GM10266 (cell line): ENCODE measurements around the gene TRIM74.
"Not testable (repeated sequence)": the region's sequence is repeated elsewhere in the genome, so short reads cannot be mapped to it uniquely, and the experiment has no call there.

Experiments used
- DNase-seq: peaks from one replicate; pipeline ENCODE4 v3.0.0; 2012; ENCODE audit errors: extremely low spot score
- TF ChIP-seq, protein P1 (sequence below): IDR thresholded peaks from 2 replicates; pipeline ENCODE4 v1.5.1; 2012; ENCODE audit warnings: mild to moderate bottlenecking, low read depth; ENCODE audit not compliant: control insufficient read depth, insufficient read depth; ENCODE audit errors: missing control alignments

Gene TRIM74

DNA sequence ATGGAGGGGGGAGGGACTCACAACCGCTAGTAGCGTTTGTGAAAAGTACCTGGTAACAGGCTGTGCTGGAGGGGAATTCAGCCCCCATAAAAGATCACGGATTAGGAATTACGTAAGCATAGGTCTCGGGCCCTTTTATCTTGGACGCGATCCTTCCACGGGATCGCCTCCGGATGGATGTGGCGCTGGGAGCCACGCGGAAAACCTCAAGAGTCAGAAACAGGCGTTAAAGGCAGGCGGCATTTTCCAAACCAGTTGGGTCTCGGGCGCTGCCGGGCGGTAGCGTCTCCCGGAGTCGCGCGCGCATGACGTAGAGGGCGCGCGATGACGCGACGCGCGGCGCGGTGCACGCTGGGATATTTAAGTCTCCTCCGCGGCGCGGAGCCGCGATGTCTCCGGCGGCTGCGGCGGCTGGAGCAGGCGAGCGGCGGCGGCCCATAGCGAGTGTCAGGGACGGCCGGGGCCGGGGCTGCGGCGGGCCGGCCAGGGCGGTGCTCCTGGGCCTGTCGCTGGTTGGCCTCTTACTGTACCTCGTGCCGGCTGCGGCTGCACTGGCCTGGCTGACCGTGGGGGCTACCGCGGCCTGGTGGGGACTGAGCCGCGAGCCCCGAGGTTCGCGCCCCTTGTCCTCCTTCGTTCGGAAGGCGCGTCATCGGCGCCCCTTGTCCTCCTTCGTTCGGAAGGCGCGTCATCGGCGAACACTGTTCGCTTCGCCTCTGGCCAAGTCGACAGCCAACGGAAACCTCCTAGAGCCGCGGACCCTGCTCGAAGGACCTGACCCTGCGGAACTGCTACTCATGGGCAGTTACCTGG, 44.3 kb downstream of the TRIM74 start, which contains the start of gene POM121:
Gene POM121, plus strand, starts transcription at position 363 of the 813 bp plus-strand sequence. Its CDS starts 27 bp downstream, at position 390.
- TF ChIP-seq, protein P1, sequence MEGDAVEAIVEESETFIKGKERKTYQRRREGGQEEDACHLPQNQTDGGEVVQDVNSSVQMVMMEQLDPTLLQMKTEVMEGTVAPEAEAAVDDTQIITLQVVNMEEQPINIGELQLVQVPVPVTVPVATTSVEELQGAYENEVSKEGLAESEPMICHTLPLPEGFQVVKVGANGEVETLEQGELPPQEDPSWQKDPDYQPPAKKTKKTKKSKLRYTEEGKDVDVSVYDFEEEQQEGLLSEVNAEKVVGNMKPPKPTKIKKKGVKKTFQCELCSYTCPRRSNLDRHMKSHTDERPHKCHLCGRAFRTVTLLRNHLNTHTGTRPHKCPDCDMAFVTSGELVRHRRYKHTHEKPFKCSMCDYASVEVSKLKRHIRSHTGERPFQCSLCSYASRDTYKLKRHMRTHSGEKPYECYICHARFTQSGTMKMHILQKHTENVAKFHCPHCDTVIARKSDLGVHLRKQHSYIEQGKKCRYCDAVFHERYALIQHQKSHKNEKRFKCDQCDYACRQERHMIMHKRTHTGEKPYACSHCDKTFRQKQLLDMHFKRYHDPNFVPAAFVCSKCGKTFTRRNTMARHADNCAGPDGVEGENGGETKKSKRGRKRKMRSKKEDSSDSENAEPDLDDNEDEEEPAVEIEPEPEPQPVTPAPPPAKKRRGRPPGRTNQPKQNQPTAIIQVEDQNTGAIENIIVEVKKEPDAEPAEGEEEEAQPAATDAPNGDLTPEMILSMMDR: no peak
- peak; percentile 92 for DNase-seq

DNA sequence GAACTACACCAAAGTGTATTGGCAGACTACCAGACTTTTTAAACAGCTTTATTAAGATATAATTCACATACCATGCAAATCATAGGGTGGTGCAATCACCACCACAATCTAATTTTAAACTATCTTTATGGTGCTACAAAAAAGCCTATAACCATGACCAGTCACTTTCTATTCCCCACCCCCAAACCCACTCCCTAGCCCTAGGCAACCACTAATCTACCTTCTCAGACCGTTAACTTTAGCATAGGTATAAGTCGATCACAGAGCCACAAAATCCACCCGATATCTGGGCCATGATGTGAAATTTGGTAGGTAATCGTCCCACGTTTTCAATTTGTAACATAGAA, 44.9 kb downstream of the TRIM74 start:
- no peak for DNase-seq
- TF ChIP-seq, protein P1: no peak

DNA sequence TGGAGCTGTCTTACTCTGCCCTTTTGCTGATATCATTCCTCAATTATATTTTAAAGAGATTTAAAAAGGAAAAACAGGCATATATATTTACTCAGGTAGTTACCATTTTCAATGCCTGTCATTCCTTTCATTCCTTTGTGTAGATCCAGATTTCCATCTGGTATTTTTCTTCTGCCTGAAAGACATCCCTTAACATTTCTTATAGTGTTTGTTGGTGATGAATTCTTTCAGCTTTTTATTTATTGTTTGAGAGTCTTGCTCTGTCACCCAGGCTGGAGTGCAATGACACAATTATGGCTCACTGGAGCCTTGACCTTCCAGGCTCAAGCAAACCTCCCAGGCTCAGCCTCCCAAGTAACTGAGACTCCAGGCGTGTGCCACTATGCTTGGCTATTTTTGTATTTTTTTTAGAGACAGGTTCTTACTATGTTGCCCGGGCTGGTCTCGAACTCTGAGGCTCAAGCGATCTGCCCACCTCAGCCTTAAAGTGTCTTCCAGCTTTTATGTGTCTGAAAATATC, 50.0 kb downstream of the TRIM74 start:
- DNase-seq: no peak
- TF ChIP-seq, protein P1: no peak

DNA sequence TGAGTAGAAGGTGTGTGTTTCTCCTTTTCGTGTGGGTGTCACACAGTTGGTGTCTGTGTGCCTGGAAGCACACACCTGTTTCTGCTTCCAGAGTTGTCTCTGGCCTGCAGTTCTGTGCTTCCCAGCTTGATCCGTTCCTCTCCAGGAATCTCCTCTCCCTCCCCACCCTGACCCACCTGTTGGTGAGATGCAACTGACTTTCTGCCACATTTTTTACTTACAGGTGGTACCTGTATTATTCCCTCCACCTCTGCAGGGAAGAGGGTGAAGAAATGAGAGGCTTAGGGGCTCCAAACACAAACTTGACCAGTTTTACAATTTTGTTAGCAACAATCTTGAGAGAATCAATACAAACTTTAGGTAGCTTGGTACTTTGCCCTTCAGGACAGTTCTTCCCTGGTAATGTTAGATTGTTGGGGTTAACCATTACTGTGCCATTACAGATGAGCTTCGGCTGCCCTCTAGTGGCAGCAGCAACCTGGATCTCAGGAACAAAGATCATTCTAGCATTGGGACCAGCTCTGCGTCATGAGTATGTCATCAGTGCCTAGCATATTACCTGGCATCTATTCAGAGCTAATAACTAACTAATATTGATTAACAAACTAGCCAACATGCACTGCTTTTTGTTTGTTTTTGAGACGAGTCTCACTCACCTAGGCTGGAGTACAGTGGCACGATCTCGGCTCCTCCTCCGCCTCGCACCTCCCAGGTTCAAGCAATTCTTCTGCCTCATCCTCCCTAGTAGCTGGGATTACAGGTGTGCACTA, 54.3 kb downstream of the TRIM74 start:
- TF ChIP-seq, protein P1: peak; percentile 52
- peak; percentile 23 for DNase-seq

DNA sequence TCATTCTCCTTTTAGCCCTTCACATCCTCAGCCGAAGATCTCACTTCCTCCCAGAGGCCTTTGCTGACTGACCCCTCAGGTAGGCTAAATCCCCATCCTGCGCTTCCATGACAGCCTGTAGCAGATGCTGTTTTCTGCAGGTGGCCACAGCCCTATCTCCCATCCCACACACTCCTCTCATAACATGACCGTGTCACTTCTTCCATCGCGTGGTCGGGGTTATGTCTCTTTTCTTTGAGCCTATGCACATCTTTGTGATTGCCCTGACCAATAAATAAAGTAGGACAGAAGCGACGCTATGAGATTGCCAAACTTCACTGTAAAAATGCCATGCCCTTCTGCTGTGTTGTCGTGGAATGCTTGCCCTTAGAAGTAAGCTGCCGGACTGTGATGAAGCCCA, 55.5 kb downstream of the TRIM74 start:
- not testable (repeated sequence) for DNase-seq

DNA sequence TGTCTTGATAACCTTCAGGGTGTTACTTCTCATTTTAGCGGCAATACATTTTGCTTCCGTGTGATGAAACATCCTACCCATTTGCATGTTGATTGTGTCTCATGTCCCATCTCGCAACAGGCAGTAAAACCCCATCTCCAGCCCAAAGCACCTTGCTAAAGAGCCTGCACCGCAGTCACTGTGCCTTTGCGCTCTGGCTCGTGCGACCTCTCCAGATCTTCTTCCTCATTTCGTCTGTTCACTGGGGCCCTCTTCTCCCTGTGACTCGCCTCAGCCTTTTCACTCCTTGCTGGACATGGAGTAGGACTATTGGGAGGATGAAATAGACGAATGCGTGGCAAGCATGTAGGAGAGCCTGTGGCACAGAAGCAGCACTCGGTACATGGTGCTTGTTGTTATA, 57.9 kb downstream of the TRIM74 start:
- DNase-seq: not testable (repeated sequence)
